ENCODE measurements around the gene ANKRD63. TPM values are rescaled to one million over a fixed set of nuclear protein-coding genes. Genes with fewer than 3 reads are reported as not detected.

Gene ANKRD63
- total and polyA plus RNA-seq, 4 donors: not detected

DNA sequence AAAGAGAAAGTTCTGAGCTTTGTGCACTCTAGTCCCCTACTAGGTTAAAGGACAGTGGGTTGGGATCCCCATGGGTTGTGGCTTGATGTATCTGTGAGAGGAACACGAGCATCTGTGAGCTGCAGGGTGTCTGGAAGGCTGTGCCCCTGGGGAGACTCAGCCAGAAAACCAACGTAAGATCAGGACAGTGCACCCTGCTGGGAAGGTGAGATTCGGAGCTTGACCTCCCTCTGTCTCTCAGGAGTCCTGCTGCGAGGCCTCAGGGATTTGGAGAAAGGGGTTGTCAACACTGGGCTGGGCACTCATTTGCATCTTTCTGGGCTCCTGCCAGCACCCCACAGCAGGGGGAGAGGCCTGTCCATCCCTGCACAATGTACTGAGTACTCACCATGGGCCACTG is 15.2 kb downstream of the ANKRD63 start (continued):
- TF ChIP-seq YY1 (IDR thresholded peaks at IDR 0.05) (no peak), RAD21 (IDR thresholded peaks at IDR 0.05) (no peak), EGR1 (IDR thresholded peaks at IDR 0.05; ENCODE audit: low read depth in 2 of 2) (no peak), FOXA1 (IDR thresholded peaks at IDR 0.05) (no peak), SP1 (IDR thresholded peaks at IDR 0.05) (no peak), JUND (IDR thresholded peaks at IDR 0.05) (no peak), TAF1 (conservative IDR thresholded peaks at IDR 0.05) (no peak), ATF3 (IDR thresholded peaks at IDR 0.05) (no peak)

- TF ChIP-seq YY1 (IDR thresholded peaks at IDR 0.05) (no peak), JUND (IDR thresholded peaks at IDR 0.05) (peak in 1 of 2 donors; percentile 73)
- Histone ChIP-seq H3K4me3 (ENCODE audit: low read depth in 1 of 3, low read length in 3 of 3) (no peak overlapping the region), H3K9ac (ENCODE audit: low read depth in 1 of 2, low read length in 2 of 2) (no peak overlapping the region), H3K9me3 (ENCODE audit: control insufficient read depth in 4 of 4, low read length in 3 of 4) (no peaks in the 10 kb centered on the region), H3K27me3 (ENCODE audit: control insufficient read depth in 4 of 4, insufficient read depth in 4 of 4, low read length in 3 of 4) (no peaks in the 10 kb centered on the region), H3K4me1 (ENCODE audit: control insufficient read depth in 4 of 4, insufficient read depth in 4 of 4, low read length in 3 of 4) (peaks cover 3 to 10% (median 5%) of the 10 kb centered on the region in 4 donors), H3K27ac (ENCODE audit: low read depth in 1 of 2, low read length in 2 of 2) (no peak overlapping the region), H3K36me3 (ENCODE audit: control insufficient read depth in 4 of 4, insufficient read depth in 3 of 4, low read depth in 1 of 4, low read length in 3 of 4) (no peaks in the 10 kb centered on the region)
- 70% methylated on average over 7 of the region's 7 CpGs for WGBS
- DNase-seq (ENCODE audit: low spot score): no peak
Observed at GRCh38 chr15:40266828-40267304, 16.0 kb downstream of the ANKRD63 start.

DNA sequence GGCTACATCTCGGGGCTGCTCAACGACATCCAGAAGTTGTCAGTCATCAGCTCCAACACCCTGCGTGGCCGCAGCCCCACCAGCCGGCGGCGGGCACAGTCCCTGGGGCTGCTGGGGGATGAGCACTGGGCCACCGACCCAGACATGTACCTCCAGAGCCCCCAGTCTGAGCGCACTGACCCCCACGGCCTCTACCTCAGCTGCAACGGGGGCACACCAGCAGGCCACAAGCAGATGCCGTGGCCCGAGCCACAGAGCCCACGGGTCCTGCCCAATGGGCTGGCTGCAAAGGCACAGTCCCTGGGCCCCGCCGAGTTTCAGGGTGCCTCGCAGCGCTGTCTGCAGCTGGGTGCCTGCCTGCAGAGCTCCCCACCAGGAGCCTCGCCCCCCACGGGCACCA is 17.0 kb downstream of the ANKRD63 start:
- WGBS: 96% methylated on average over 20 of the region's 20 CpGs
- H3K4me3 ChIP-seq (ENCODE audit: low read depth in 1 of 3, low read length in 3 of 3): no peak overlapping the region
- no peaks in the 10 kb centered on the region for H3K9me3 ChIP-seq (ENCODE audit: control insufficient read depth in 4 of 4, low read length in 3 of 4)
- TF ChIP-seq FOXA2 (IDR thresholded peaks at IDR 0.05) (no peak), EGR1 (IDR thresholded peaks at IDR 0.05; ENCODE audit: low read depth in 2 of 2) (no peak), FOXA1 (IDR thresholded peaks at IDR 0.05) (no peak), SP1 (IDR thresholded peaks at IDR 0.05) (no peak), HNF4G (IDR thresholded peaks at IDR 0.05) (no peak), ATF3 (IDR thresholded peaks at IDR 0.05) (no peak), RXRA (IDR thresholded peaks at IDR 0.05) (no peak), GABPA (IDR thresholded peaks at IDR 0.05 in 1 of 2, conservative IDR thresholded peaks at IDR 0.05 in 1 of 2) (no peak), NR2F2 (IDR thresholded peaks at IDR 0.05) (no peak), HNF4A (conservative IDR thresholded peaks at IDR 0.05) (no peak), TAF1 (conservative IDR thresholded peaks at IDR 0.05) (no peak), JUND (IDR thresholded peaks at IDR 0.05) (no peak)
- TF ChIP-seq, protein P1, sequence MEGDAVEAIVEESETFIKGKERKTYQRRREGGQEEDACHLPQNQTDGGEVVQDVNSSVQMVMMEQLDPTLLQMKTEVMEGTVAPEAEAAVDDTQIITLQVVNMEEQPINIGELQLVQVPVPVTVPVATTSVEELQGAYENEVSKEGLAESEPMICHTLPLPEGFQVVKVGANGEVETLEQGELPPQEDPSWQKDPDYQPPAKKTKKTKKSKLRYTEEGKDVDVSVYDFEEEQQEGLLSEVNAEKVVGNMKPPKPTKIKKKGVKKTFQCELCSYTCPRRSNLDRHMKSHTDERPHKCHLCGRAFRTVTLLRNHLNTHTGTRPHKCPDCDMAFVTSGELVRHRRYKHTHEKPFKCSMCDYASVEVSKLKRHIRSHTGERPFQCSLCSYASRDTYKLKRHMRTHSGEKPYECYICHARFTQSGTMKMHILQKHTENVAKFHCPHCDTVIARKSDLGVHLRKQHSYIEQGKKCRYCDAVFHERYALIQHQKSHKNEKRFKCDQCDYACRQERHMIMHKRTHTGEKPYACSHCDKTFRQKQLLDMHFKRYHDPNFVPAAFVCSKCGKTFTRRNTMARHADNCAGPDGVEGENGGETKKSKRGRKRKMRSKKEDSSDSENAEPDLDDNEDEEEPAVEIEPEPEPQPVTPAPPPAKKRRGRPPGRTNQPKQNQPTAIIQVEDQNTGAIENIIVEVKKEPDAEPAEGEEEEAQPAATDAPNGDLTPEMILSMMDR (IDR thresholded peaks at IDR 0.05; ENCODE audit: low read depth, low read length, missing input control): no peak
- H3K9ac ChIP-seq (ENCODE audit: low read depth in 1 of 2, low read length in 2 of 2): no peak overlapping the region
- H3K4me1 ChIP-seq (ENCODE audit: control insufficient read depth in 4 of 4, insufficient read depth in 4 of 4, low read length in 3 of 4): peaks cover 0 to 3% (median 0%) of the 10 kb centered on the region in 4 donors
- no peaks in the 10 kb centered on the region for H3K36me3 ChIP-seq (ENCODE audit: control insufficient read depth in 4 of 4, insufficient read depth in 3 of 4, low read depth in 1 of 4, low read length in 3 of 4)
- H3K27ac ChIP-seq (ENCODE audit: low read depth in 1 of 2, low read length in 2 of 2): no peak overlapping the region
- DNase-seq (ENCODE audit: low spot score): no peak
- H3K27me3 ChIP-seq (ENCODE audit: control insufficient read depth in 4 of 4, insufficient read depth in 4 of 4, low read length in 3 of 4): no peaks in the 10 kb centered on the region

- Histone ChIP-seq H3K9ac (ENCODE audit: low read depth in 1 of 2, low read length in 2 of 2) (no peak overlapping the region), H3K9me3 (ENCODE audit: control insufficient read depth in 4 of 4, low read length in 3 of 4) (no peaks in the 10 kb centered on the region), H3K27ac (ENCODE audit: low read depth in 1 of 2, low read length in 2 of 2) (no peak overlapping the region), H3K4me3 (ENCODE audit: low read depth in 1 of 3, low read length in 3 of 3) (no peak overlapping the region), H3K4me1 (ENCODE audit: control insufficient read depth in 4 of 4, insufficient read depth in 4 of 4, low read length in 3 of 4) (no peaks in the 10 kb centered on the region), H3K36me3 (ENCODE audit: control insufficient read depth in 4 of 4, insufficient read depth in 3 of 4, low read depth in 1 of 4, low read length in 3 of 4) (no peaks in the 10 kb centered on the region), H3K27me3 (ENCODE audit: control insufficient read depth in 4 of 4, insufficient read depth in 4 of 4, low read length in 3 of 4) (no peaks in the 10 kb centered on the region)
- 87% methylated on average over 10 of the region's 10 CpGs for WGBS
- DNase-seq (ENCODE audit: low spot score): no peak
- TF ChIP-seq RAD21 (IDR thresholded peaks at IDR 0.05) (no peak), HNF4G (IDR thresholded peaks at IDR 0.05) (no peak), FOXA2 (IDR thresholded peaks at IDR 0.05) (no peak), GABPA (IDR thresholded peaks at IDR 0.05 in 1 of 2, conservative IDR thresholded peaks at IDR 0.05 in 1 of 2) (no peak), HNF4A (conservative IDR thresholded peaks at IDR 0.05) (no peak), JUND (IDR thresholded peaks at IDR 0.05) (no peak), ATF3 (IDR thresholded peaks at IDR 0.05) (no peak), RXRA (IDR thresholded peaks at IDR 0.05) (no peak)
- TF ChIP-seq, protein P1 (IDR thresholded peaks at IDR 0.05; ENCODE audit: low read depth, low read length, missing input control): no peak
- TF ChIP-seq, protein P2, sequence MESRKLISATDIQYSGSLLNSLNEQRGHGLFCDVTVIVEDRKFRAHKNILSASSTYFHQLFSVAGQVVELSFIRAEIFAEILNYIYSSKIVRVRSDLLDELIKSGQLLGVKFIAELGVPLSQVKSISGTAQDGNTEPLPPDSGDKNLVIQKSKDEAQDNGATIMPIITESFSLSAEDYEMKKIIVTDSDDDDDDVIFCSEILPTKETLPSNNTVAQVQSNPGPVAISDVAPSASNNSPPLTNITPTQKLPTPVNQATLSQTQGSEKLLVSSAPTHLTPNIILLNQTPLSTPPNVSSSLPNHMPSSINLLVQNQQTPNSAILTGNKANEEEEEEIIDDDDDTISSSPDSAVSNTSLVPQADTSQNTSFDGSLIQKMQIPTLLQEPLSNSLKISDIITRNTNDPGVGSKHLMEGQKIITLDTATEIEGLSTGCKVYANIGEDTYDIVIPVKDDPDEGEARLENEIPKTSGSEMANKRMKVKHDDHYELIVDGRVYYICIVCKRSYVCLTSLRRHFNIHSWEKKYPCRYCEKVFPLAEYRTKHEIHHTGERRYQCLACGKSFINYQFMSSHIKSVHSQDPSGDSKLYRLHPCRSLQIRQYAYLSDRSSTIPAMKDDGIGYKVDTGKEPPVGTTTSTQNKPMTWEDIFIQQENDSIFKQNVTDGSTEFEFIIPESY (IDR thresholded peaks at IDR 0.05): no peak
Observed at GRCh38 chr15:40265355-40265754, 17.5 kb downstream of the ANKRD63 start.
